ENCODE measurements around the gene ACOT7.

Gene ACOT7

GRCh38 chr1:6343506-6344405 lies 49.8 kb downstream of the ACOT7 start:
- DNase-seq (ENCODE audit: low read depth), result peak; percentile 9

- DNase-seq (ENCODE audit: low read depth), result no peak
Measured at GRCh38 chr1:6342056-6342455, 51.5 kb downstream of the ACOT7 start.

DNA sequence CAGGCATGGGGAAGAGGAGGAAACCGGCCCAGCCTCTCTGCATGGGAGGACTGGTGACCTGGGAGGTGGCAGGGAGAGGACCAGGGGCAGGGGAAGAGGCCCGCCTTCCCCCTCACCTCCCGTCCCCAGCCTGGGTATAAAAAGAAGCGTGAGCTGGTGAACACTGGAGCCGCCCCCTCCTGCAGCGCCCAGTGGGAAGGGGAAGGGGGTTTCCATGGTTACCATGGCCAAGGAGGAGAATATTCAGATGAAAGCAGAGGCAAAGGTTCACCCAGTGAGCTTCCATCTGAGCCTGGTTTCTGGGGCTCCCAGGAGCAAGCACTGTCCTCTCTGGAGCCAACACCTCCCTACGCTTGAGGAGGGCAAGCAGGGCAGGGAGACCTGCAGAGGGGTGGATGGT lies 54.9 kb downstream of the ACOT7 start:
- no peak for DNase-seq (ENCODE audit: low read depth)

GRCh38 chr1:6336776-6337622 lies 56.6 kb downstream of the ACOT7 start:
- no peak for DNase-seq (ENCODE audit: low read depth)

GRCh38 chr1:6334261-6334993 lies 59.1 kb downstream of the ACOT7 start:
- DNase-seq (ENCODE audit: low read depth), result no peak

DNA sequence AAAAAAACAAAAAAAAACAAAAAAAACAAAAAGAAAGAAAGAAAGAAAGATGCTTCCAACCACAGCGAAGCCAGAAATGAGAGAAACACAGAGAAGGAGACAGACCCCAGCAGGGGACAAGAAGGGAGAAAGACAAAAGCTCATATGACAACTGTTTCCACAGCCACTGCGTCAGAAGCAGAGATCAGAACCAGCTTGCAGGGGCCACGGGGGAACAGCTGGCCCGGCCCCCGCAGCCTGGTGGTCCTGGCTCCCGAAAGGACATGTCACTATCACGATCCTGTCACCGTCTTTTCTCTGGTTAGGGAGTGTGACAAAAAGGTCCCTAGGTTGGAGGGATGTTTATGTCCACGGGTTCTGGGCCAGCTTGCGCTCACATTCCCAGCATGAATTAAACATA lies 60.7 kb downstream of the ACOT7 start:
- no peak for DNase-seq (ENCODE audit: low read depth)

GRCh38 chr1:6331543-6332273 lies 61.9 kb downstream of the ACOT7 start:
- no peak for DNase-seq (ENCODE audit: low read depth)

DNA sequence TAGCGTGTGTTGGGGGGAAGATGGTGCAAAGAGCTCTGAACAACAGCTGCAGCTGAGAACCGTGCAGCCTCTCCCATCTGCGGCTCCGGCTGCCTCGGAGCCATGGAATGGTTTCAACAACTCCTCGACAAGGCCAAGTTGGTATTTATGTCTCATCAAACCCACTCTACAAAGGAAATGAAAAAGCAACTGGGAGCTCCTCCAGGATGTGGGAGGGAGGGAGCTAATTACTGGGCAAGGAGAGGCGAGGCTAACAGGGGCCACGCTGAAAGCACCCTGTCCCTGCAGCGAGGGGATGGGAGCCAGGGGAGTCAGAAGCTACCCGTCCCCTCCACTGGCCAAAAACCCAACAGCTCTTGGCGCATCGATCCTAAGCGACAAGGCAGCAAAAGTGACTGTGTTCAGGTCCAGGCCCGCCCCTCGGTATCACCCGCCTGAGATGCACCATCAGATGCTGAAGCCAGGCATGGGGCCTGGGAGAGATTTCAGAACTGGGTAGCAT lies 63.1 kb downstream of the ACOT7 start:
- no peak for DNase-seq (ENCODE audit: low read depth)

GRCh38 chr1:6329851-6330250 lies 63.7 kb downstream of the ACOT7 start:
- DNase-seq (ENCODE audit: low read depth), result no peak

GRCh38 chr1:6329396-6329795 lies 64.2 kb downstream of the ACOT7 start:
- no peak for DNase-seq (ENCODE audit: low read depth)

- DNase-seq (ENCODE audit: low read depth), result no peak
Measured at GRCh38 chr1:6328696-6329095, 64.9 kb downstream of the ACOT7 start.

DNA sequence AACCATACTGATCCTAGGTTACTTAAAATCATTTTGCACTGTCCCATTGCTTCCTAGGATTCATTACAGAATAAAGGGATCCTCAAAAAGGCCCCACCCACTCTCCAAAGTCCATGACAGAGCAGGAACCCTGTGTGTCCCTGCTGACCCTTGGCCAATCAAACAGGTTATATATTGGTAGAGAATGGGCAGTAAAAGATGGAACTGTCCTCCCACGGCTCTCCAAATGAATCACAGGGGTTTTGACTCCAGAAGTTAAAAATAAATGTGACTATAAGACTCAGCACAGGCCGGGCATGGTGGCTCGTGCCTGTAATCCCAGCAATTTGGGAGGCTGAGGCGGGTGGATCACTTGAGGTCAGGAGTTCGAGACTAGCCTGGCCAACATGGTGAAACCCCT lies 65.5 kb downstream of the ACOT7 start:
- no peak for DNase-seq (ENCODE audit: low read depth)

DNA sequence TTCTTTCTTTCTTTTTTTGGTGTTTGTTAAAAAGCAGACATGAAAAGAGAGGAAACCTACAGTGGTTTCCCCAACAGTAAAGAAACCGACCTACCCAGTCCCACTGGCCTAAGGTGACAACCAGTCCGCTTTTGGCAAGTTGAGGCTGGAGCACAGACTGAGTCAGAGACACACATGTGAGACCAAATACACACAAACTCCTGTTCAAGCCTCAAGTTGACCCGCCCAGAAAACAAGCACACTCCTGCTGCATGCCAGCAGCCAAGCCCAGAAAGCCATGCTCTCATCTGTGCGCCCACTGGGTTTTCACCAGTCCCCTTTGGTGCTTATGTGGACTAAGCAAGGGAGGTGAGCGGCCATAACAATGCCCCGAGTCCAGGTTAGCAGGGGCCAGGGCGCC lies 68.1 kb downstream of the ACOT7 start:
- no peak for DNase-seq (ENCODE audit: low read depth)

DNA sequence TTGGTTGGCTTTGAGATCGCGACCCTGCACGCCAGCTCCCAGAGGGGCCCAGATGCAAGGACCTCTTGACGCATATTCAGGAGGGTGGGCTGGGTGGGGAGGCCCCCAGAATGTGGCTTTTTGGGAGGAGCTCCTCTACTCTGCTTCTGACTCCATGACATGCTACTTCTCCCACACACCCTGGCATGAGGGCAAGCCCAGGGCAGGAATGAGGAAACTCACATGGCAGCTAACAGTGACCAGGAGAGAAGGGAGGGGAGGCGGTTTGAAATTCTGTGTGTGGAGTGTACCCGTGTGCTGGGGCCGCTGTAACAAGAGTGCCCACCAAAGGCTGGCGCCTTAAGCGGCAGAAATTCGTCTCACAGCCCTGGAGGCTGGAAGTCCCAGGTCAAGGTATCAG lies 71.4 kb downstream of the ACOT7 start:
- no peak for DNase-seq (ENCODE audit: low read depth)

- no peak for DNase-seq (ENCODE audit: low read depth)
Measured at GRCh38 chr1:6321205-6321604, 72.4 kb downstream of the ACOT7 start.

DNA sequence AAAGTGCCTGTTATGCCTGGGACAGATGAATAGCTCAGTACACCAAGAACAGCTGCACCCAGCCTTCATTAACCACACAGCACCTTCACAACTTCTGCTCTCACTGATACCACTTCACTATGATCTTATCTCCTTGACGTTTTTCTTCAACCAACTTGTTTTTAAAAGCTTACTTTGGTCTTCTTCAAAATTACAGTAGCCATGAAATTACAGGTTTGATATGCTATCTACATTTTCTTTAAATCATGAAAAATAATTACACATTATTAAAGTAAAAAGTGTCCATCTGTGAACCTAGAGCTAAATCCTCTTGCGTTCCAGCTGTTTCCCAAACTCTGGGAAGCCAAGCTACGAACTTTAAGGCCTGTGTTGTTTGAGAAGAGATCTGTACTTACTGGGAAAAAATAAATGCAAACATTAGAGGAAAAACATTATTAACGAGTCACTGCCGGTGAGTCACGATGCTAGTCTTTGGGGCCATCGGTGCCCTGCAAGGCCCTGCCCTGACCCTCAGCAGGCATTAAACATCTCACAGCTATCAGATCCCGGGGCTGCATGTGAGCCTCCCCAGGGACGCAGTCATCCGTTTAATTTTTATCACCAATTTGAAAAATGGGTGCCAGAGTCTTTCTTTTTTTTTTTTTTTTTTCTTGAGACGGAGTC lies 76.3 kb downstream of the ACOT7 start:
- DNase-seq (ENCODE audit: low read depth), result no peak

DNA sequence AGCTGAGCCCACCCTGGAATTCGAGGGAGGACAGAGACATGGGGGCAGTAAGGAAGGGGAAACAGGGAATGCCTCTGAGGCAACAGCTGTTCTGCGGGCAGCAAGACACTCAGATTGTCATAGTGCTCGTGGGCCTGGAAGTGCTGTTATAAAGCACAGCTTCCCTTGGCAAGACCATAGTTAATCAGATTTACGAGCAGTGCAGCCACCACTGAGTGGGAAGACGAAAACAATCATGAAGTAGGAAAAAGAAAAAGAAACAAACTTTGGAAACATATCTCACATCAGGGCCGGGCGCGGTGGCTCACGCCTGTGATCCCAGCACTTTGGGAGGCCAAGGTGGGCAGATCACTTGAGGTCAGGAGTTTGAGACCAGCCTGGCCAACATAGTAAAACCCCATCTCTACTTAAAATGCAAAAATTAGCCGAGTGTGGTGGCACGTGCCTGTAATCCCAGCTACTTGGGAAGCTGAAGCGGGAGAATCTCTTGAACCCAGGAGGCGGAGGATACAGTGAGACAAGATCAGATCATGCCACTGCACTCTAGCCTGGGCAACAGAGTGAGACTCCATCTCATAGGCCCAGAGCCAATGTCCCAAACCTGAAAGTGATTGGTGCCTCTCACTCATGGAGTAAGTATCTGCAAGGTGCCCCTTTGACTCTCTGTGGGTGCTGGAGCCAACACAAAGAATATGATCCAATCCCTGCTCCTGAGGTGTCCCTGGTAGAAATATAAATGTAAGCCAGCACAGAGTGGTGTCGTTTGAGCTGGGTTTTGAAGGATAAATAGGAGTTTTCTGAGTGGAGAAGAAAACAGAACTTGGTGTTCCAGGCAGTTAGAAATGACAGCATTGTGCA lies 77.1 kb downstream of the ACOT7 start:
- no peak for DNase-seq (ENCODE audit: low read depth)

DNA sequence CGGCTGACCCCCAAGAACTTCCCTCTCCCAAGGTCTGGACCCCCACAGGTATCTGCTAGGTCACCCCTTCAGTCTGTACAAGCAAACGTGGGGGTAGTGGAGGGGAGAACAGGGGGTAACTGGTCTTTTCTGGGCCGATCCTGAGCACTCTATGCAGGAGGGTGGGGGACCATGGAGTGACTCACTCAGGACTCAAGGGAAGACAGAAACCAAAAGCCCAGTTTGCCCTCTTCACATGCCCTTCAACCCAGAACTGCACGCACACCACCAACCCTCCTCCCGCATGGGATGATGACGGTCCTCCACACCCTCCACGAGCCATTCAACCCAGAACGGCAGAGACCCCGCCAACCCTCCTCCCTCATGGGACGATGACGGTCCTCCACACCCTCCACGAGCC lies 79.1 kb downstream of the ACOT7 start:
- DNase-seq (ENCODE audit: low read depth), result no peak

DNA sequence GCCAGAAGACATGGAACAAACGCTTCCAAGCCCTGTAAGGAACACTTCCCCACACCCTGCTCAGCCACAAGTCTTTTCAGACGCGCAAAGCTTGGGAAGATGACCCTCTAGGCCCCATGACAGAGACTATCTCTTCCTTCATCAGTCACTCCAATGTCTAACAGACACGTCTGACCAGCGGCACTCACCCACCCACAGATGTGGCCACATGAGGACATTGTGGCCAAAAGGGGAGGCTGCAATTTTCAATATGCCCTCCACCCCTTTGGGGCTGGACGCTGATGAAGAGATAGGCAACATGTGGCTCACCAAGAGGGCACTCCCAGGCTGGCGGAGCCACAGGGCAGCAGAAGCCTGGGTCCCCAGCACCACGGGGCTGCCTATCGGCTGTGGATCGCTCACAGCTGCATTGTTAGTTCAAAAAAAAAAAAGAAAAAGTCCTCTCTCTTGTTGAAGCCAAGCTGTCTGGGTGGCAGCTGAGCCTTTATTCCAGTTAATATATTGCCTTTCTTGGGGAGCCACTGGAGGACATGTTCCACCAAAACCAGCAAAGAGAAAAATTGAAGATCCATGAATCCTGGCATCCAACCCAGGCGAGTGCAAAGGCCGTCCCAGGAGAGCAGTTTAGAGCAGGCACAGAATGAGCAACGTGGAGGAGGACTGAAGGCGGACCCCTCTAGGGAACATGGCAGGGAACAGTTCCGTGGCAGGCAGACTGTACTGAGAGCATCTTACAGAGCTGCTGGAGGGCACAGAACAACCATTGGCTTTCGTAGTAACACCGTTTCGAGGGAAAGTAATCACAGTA lies 80.0 kb downstream of the ACOT7 start:
- no peak for DNase-seq (ENCODE audit: low read depth)

All from activated T-helper 1 cell treated with Interleukin-2 at 50 U/mL for 16 hours (primary cell).